Gastrocnemius medialis (tissue), 4 donors: ENCODE results near the gene SLC25A30. TPM values are rescaled to one million over a fixed set of nuclear protein-coding genes. Genes with fewer than 3 reads are reported as not detected.
A peak's percentile ranks its signal among the peaks of the same experiment; 100 is the strongest.
"Not testable (repeated sequence)": the region's sequence is repeated elsewhere in the genome, so short reads cannot be mapped to it uniquely, and the experiment has no call there.

ENCODE experiments used
- ATAC-seq, 2 donors: fragments of 150-250 bp; one replicate each; pipeline ENCODE4 v1.9.1; 2016
- DNase-seq, 2 donors: peaks; one replicate each; pipeline ENCODE4 v3.0.0-alpha.2; 2019
- H3K27ac ChIP-seq, 4 donors: fragments of 200-600 bp; sonication (generic); 1 replicate in 1 of 4; 2 replicates in 3 of 4; pipeline ENCODE4 v1.5.1; 2016 to 2018; ENCODE audit warnings: mild to moderate bottlenecking in 2 of 4, moderate library complexity in 1 of 4
- H3K27me3 ChIP-seq, 3 donors: fragments of 200-600 bp; sonication (generic) in 2 of 3; 1 replicate in 1 of 3; 2 replicates in 2 of 3; pipeline versions ENCODE4 v1.5.1 to v1.6.0; 2016 to 2019; ENCODE audit warnings: mild to moderate bottlenecking in 1 of 3, moderate library complexity in 1 of 3
- H3K36me3 ChIP-seq, 2 donors: fragments of 200-600 bp; sonication (generic) in 1 of 2; one replicate each; pipeline ENCODE4 v1.5.1; 2017 to 2018
- H3K4me1 ChIP-seq, 2 donors: fragments of 200-600 bp; sonication (generic) in 1 of 2; one replicate each; pipeline ENCODE4 v1.5.1; 2016 to 2017; ENCODE audit warnings: mild to moderate bottlenecking in 2 of 2
- H3K4me3 ChIP-seq, 4 donors: fragments of 200-600 bp; sonication (generic) in 3 of 4; 1 replicate in 1 of 4; 2 replicates in 3 of 4; pipeline ENCODE4 v1.5.1; 2016 to 2019; ENCODE audit warnings: mild to moderate bottlenecking in 2 of 4
- H3K9me3 ChIP-seq, 3 donors: fragments of 200-600 bp; sonication (generic) in 2 of 3; 1 replicate in 1 of 3; 2 replicates in 2 of 3; pipeline ENCODE4 v1.5.1; 2016 to 2019
- CTCF ChIP-seq, 5 experiments: fragments of 450-650 bp in 3 of 5; fragments of 200-600 bp in 2 of 5; sonication (generic) in 2 of 5; IDR thresholded peaks in 4 of 5; conservative IDR thresholded peaks in 1 of 5; 1 replicate in 4 of 5; 2 replicates in 1 of 5; pipeline ENCODE4 v1.5.1; 2016 to 2019; ENCODE audit warnings: antibody characterized with exemption in 5 of 5, mild to moderate bottlenecking in 3 of 5, moderate library complexity in 3 of 5
- POLR2A ChIP-seq, 2 donors: fragments of 450-650 bp; IDR thresholded peaks; one replicate each; pipeline ENCODE4 v1.6.1; 2017; ENCODE audit warnings: antibody characterized with exemption in 2 of 2, mild to moderate bottlenecking in 2 of 2, moderate library complexity in 2 of 2
- in situ Hi-C, 4 donors: fragments of 200-750 bp; cut with MboI; loops; one replicate each; pipeline versions ENCODE4 v1.15.0 to v1.8.0; 2017; ENCODE audit warnings: low sequenced_read_pairs in 4 of 4
- intact Hi-C: fragments of 100-400 bp; cut with DNase I; formaldehyde crosslinking; loops from one replicate; pipeline ENCODE4 v1.15.1; 2023; ENCODE audit warnings: low total_unique reads
- total RNA-seq, 4 donors: library from RNA; depleted of rRNA; stranded (reverse); fragments of >200 nt; gene quantifications; one replicate each; pipeline versions ENCODE4 v1.1.0 to v1.2.3, GENCODE V29; 2016

SLC25A30 gene
- total RNA-seq, 4 donors from 2014 or later: 4.2 to 27.1 (median 14.6) TPM

DNA sequence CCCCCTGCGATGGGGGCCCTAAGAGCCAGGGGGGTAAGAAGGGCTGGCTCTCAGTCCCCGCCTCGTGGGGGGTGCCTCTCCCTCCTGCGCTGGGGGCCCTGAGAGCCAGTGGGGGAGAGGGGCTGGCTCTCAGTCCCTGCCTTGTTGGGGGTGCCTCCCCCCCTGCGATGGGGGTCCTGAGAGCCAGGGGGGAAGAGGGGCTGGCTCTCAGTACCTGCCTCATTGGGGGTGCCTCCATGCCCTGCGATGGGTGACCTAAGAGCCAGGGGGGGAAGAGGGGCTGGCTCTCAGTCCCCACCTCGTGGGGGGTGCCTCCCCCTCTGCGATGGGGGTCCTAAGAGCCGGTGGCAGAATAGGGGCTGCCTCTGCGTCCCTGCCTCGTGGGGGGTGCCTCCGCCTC is 40.9 kb downstream of the SLC25A30 start:
- H3K9me3 ChIP-seq, ATAC-seq, H3K4me3 ChIP-seq, in situ Hi-C loops, H3K36me3 ChIP-seq, intact Hi-C loops, H3K27ac ChIP-seq, H3K27me3 ChIP-seq, DNase-seq: not testable (repeated sequence)
- H3K4me1 ChIP-seq: peaks cover 7 to 10% of the 10 kb centered on the region in 2 donors

- H3K4me3 ChIP-seq, H3K27me3 ChIP-seq, ATAC-seq, intact Hi-C loops, H3K36me3 ChIP-seq, in situ Hi-C loops, H3K9me3 ChIP-seq, DNase-seq, H3K27ac ChIP-seq: not testable (repeated sequence)
- peaks cover 13 to 16% of the 10 kb centered on the region in 2 donors for H3K4me1 ChIP-seq
Measured at GRCh38 chr13:45376651-45377050, 41.5 kb downstream of the SLC25A30 start.

- H3K4me1 ChIP-seq: peaks cover 22 to 30% of the 10 kb centered on the region in 2 donors
- H3K9me3 ChIP-seq: no peaks in the 10 kb centered on the region
- H3K36me3 ChIP-seq: no peaks in the 10 kb centered on the region
- TF ChIP-seq CTCF (IDR thresholded peaks at IDR 0.05 in 4 of 5, conservative IDR thresholded peaks at IDR 0.05 in 1 of 5) (no peak), POLR2A (IDR thresholded peaks at IDR 0.05) (no peak)
- intact Hi-C loops (loop anchor here (5.0 kb wide), 1 partner anchor 112 kb away; no protein-coding TSS in a partner anchor), in situ Hi-C loops (no loop called here)
- ATAC-seq (no peak), DNase-seq (no peak)
- no peaks in the 10 kb centered on the region for H3K27me3 ChIP-seq
- no peak overlapping the region for H3K27ac ChIP-seq
- no peak overlapping the region for H3K4me3 ChIP-seq
Measured at GRCh38 chr13:45374917-45375316, 43.3 kb downstream of the SLC25A30 start.

DNA sequence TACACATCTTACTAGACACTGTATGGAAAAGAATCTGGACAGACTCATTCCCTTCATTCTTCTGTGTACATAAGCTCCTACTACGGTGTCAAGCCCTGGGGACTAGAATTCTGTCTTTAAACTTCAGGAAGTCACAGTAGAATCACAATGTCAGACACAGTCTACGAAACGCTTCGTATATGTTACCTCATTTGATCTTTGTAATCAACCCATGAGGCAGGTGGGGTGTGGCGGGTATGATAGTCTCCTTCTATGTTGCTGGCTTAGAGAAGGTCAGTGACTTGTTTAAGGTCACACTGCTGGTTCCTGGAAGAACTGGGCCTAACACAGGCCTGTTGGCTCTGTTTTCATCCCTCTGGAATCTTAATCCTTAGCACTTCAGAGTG is 45.0 kb downstream of the SLC25A30 start:
- no peaks in the 10 kb centered on the region for H3K36me3 ChIP-seq
- H3K4me1 ChIP-seq: peaks cover 31 to 34% of the 10 kb centered on the region in 2 donors
- H3K4me3 ChIP-seq: no peak overlapping the region
- DNase-seq (peak in 1 of 2 donors; percentile 39), ATAC-seq (peak in 1 of 2 donors; percentile 45)
- in situ Hi-C loops: no loop called here
- intact Hi-C loops: loop anchor here (2.0 to 5.0 kb wide), 2 partner anchors 22 to 114 kb away; no protein-coding TSS in a partner anchor
- TF ChIP-seq CTCF (IDR thresholded peaks at IDR 0.05 in 4 of 5, conservative IDR thresholded peaks at IDR 0.05 in 1 of 5): no peak
- TF ChIP-seq POLR2A (IDR thresholded peaks at IDR 0.05): no peak
- H3K9me3 ChIP-seq: no peaks in the 10 kb centered on the region
- H3K27ac ChIP-seq: peak overlapping the region; percentile 32 to 69 (median 64)
- no peaks in the 10 kb centered on the region for H3K27me3 ChIP-seq

DNA sequence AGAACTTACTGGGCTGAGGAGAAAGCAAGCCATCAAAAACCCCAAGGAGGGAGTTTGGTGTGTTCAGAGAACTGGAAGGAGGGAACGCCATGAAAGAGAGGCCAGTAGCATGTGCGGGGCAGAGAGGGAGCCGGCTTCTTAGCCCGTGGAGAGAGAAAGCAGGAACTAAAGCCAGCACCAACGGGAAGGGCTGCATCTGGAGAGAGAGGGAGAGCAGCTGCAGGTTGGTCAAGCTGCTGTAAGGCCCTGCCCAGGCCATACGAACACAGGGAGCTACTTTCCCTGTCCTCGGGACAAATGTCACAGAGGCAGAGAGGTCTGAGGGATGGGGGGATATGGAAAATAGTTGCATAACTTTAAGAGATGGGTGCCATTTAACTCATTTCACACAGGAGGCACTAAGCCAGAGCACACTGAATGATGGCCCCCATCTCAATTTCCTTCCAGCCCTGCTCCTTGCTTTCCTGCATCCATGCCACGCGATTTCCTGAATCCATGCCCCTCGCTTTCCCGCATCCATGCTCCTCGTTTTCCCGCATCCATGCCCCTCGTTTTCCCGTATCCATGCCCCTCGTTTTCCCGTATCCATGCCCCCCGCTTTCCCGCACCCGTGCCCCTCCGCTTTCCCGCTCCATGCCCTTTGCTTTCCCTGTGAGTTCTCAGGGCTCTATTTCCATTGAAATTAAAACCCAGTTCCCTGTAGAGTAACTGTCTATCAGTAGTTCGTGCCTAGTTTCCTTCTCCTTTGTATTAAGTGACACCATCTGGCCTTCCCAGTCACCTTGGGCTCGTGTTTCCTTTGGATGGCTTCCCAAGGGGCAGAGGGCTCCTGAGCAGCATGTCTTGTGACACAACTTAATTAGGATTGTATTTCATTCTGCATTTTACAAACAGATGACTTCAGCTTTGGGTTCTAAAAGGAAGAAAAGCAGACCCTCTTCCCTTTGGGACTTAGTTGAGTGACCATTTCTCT is 45.7 kb downstream of the SLC25A30 start:
- in situ Hi-C loops: no loop called here
- intact Hi-C loops: loop anchor here (2.0 to 5.0 kb wide), 2 partner anchors 22 to 115 kb away; no protein-coding TSS in a partner anchor
- H3K27ac ChIP-seq: peak overlapping the region; percentile 32 to 69 (median 64)
- peak in 1 of 2 donors; percentile 63 for ATAC-seq
- peak in 1 of 2 donors; percentile 61 for DNase-seq
- H3K4me3 ChIP-seq: no peak overlapping the region
- no peaks in the 10 kb centered on the region for H3K36me3 ChIP-seq
- no peaks in the 10 kb centered on the region for H3K9me3 ChIP-seq
- H3K4me1 ChIP-seq: peaks cover 31 to 37% of the 10 kb centered on the region in 2 donors
- TF ChIP-seq POLR2A (IDR thresholded peaks at IDR 0.05): no peak
- no peak for TF ChIP-seq CTCF (IDR thresholded peaks at IDR 0.05 in 4 of 5, conservative IDR thresholded peaks at IDR 0.05 in 1 of 5)
- no peaks in the 10 kb centered on the region for H3K27me3 ChIP-seq
